GM12891 (cell line): Measurements from ENCODE around the gene SHC3.

ENCODE experiments used
- PAX5 ChIP-seq: IDR thresholded peaks from 2 replicates; pipeline ENCODE4 v1.6.1; 2011; ENCODE audit warnings: low read length, moderate library complexity, mild to moderate bottlenecking; ENCODE audit not compliant: insufficient read depth, severe bottlenecking
- POLR2A ChIP-seq: IDR thresholded peaks from 2 replicates; pipeline ENCODE4 v1.6.1; 2011; ENCODE audit warnings: low read depth, low read length, control low read depth
- POLR2AphosphoS5 ChIP-seq: IDR thresholded peaks from 2 replicates; pipeline ENCODE4 v1.6.1; 2011; ENCODE audit warnings: low read depth, low read length, control low read depth
- SPI1 ChIP-seq: IDR thresholded peaks from 2 replicates; pipeline ENCODE4 v1.6.1; 2011; ENCODE audit warnings: low read depth, low read length, control low read depth
- TAF1 ChIP-seq: IDR thresholded peaks from 2 replicates; pipeline ENCODE4 v1.6.1; 2011; ENCODE audit warnings: low read depth, low read length, control low read depth

DNA sequence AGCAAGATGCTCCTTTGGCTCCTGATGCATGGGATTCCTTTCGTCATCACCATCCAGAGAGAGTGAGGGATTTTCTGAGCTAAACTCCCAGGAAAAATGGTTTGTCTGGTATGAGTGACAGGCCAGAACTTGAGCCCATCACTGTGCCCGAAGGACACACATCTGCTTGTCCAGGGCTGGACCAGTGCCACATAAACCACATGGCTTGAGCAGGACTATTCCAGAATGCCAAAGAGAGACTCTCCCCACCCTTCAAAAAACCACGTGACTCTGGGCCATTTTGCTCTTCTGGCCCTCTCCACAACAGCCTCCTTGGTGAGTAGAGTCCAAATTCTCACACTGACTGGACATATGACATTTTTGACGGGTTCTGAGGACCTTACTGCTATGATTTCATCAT is 46.4 kb upstream of the SHC3 start:
- TF ChIP-seq TAF1 (no peak), POLR2AphosphoS5 (no peak), POLR2A (no peak), SPI1 (no peak), PAX5 (no peak)
